Lung (tissue), 12 donors: ENCODE measurements around the gene CHRNA5. TPM values are rescaled to one million over a fixed set of nuclear protein-coding genes. Genes with fewer than 3 reads are reported as not detected.

ENCODE experiments used
- ATAC-seq: fragments of 200-7000 bp; cut with Tn5 transposase; one replicate; pipeline ENCODE4 v1.9.1; 2020; ENCODE audit warnings: moderate number of reproducible peaks; ENCODE audit not compliant: insufficient read depth, low FRiP score
- DNase-seq, 3 donors: peaks; one replicate each; pipeline ENCODE4 v3.0.0-alpha.2; 2013 to 2017
- H3K27ac ChIP-seq, 2 donors: one replicate each; pipeline ENCODE4 v1.5.1; 2013; ENCODE audit warnings: mild to moderate bottlenecking in 2 of 2, moderate library complexity in 2 of 2, control low read depth in 1 of 2, inconsistent platforms in 1 of 2, low read depth in 1 of 2, low read length in 1 of 2
- H3K27me3 ChIP-seq, 3 donors: one replicate each; pipeline ENCODE4 v1.5.1; 2013; ENCODE audit warnings: low read length in 2 of 3; ENCODE audit not compliant: control insufficient read depth in 3 of 3, insufficient read depth in 3 of 3
- H3K36me3 ChIP-seq, 4 donors: one replicate each; pipeline ENCODE4 v1.5.1; 2013; ENCODE audit warnings: low read length in 4 of 4, mild to moderate bottlenecking in 1 of 4, moderate library complexity in 1 of 4; ENCODE audit not compliant: control insufficient read depth in 4 of 4, insufficient read depth in 4 of 4
- H3K4me1 ChIP-seq, 5 donors: one replicate each; pipeline ENCODE4 v1.5.1; 2013; ENCODE audit warnings: low read length in 5 of 5, mild to moderate bottlenecking in 2 of 5, moderate library complexity in 1 of 5; ENCODE audit not compliant: control insufficient read depth in 5 of 5, insufficient read depth in 5 of 5
- H3K4me3 ChIP-seq: one replicate; pipeline ENCODE4 v1.5.1; 2013; ENCODE audit warnings: mild to moderate bottlenecking, control low read depth, moderate library complexity
- H3K9ac ChIP-seq, 2 donors: one replicate each; pipeline ENCODE4 v1.5.1; 2013; ENCODE audit warnings: low read length in 2 of 2, control low read depth in 1 of 2; ENCODE audit not compliant: insufficient read depth in 1 of 2
- H3K9me3 ChIP-seq, 4 donors: one replicate each; pipeline ENCODE4 v1.5.1; 2013; ENCODE audit warnings: low read length in 3 of 4, mild to moderate bottlenecking in 1 of 4, moderate library complexity in 1 of 4; ENCODE audit not compliant: control insufficient read depth in 4 of 4, insufficient read depth in 3 of 4
- WGBS, 2 donors: extraction: QIAGEN DNeasy Blood & Tissue Kit; methylation state at CpG; one replicate each; pipeline ENCODE4 v1.1.7; 2013; 5-methylcytosine and 5-hydroxymethylcytosine counted together
- polyA plus RNA-seq, 2 donors: library from polyadenylated mRNA; stranded (reverse); fragments of 200-250 nt; gene quantifications; one replicate each; pipeline ENCODE4 v1.2.1, GENCODE V29; 2013
- total RNA-seq, 2 donors: library from RNA; depleted of rRNA in 1 of 2; stranded (reverse); fragments of >200 nt in 1 of 2; gene quantifications; one replicate each; pipeline ENCODE4 v1.2.1, GENCODE V29; 2014 to 2021
- TF ChIP-seq, protein P1 (sequence below): IDR thresholded peaks from 2 replicates; pipeline ENCODE4 v1.5.1; 2012; ENCODE audit warnings: mild to moderate bottlenecking; ENCODE audit errors: control extremely low read depth, extremely low read depth
- donor health status: control.
- donor health status: control.
- donor health status: Bipolar disorder and iron deficiency.
- donor health status: healthy.
- donor health status: DM: yes; HTN: yes; CAD: no.

The CHRNA5 gene
- total and polyA plus RNA-seq, 4 donors: 0.23 to 1.3 (median 0.92) TPM

DNA sequence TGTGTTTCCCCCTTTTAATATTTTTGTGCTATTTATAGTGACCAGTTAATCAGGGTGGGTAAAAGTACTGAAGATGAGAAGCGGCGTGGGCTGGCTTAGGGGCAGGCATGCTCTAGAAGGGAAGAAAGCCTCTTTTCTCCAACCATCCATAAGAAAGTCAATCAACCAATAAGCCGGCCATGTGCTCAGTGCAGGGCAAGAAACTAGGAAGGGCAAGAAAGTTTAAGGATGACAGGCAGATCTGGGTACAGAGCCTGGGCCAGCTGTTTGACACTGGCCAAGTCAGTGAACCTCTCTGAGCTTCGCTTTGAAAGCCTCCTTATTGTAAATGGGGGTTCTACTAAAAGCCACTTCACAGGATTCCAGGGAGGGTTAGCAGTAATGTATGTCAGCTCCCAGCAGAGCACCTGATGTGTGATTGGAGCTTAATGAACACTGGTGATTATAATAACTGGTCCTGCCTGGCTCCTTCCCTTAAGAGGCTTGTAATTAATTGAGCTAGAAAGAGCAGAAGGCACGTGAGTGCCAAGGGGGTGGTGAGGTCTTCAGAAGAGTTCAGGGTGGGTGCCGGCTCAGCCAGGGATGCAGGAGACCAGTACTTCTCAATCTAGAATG is 61.2 kb downstream of the CHRNA5 start:
- 83 to 92% methylated on average over 6 of the region's 6 CpGs for WGBS, 2 donors
- no peak for ATAC-seq

GRCh38 chr15:78627348-78627747 is 62.0 kb downstream of the CHRNA5 start:
- Histone ChIP-seq H3K36me3 (no peaks in the 10 kb centered on the region), H3K27ac (no peak overlapping the region), H3K4me1 (no peaks in the 10 kb centered on the region), H3K9ac (no peak overlapping the region), H3K27me3 (peaks cover 0 to 19% (median 9%) of the 10 kb centered on the region in 3 donors), H3K4me3 (no peak overlapping the region), H3K9me3 (peaks cover 0 to 2% (median 0%) of the 10 kb centered on the region in 4 donors)
- TF ChIP-seq, protein P1, sequence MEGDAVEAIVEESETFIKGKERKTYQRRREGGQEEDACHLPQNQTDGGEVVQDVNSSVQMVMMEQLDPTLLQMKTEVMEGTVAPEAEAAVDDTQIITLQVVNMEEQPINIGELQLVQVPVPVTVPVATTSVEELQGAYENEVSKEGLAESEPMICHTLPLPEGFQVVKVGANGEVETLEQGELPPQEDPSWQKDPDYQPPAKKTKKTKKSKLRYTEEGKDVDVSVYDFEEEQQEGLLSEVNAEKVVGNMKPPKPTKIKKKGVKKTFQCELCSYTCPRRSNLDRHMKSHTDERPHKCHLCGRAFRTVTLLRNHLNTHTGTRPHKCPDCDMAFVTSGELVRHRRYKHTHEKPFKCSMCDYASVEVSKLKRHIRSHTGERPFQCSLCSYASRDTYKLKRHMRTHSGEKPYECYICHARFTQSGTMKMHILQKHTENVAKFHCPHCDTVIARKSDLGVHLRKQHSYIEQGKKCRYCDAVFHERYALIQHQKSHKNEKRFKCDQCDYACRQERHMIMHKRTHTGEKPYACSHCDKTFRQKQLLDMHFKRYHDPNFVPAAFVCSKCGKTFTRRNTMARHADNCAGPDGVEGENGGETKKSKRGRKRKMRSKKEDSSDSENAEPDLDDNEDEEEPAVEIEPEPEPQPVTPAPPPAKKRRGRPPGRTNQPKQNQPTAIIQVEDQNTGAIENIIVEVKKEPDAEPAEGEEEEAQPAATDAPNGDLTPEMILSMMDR: no peak
- 68 to 87% methylated on average over 8 of the region's 8 CpGs for WGBS, 2 donors
- ATAC-seq (no peak), DNase-seq (no peak)

More for the DNA sequence above, 61.2 kb downstream of the CHRNA5 start:
- H3K4me1 ChIP-seq: no peaks in the 10 kb centered on the region
- peaks cover 0 to 2% (median 0%) of the 10 kb centered on the region in 4 donors for H3K9me3 ChIP-seq
- TF ChIP-seq, protein P1: no peak
- H3K27ac ChIP-seq: no peak overlapping the region
- no peak for DNase-seq
- peaks cover 0 to 28% (median 18%) of the 10 kb centered on the region in 3 donors for H3K27me3 ChIP-seq
- no peak overlapping the region for H3K4me3 ChIP-seq
- no peak overlapping the region for H3K9ac ChIP-seq
- no peaks in the 10 kb centered on the region for H3K36me3 ChIP-seq

GRCh38 chr15:78628227-78628626 is 62.9 kb downstream of the CHRNA5 start:
- WGBS, 2 donors: 72 to 77% methylated on average over 6 of the region's 6 CpGs
- TF ChIP-seq, protein P1: no peak
- ATAC-seq (no peak), DNase-seq (no peak)
- Histone ChIP-seq H3K4me3 (no peak overlapping the region), H3K9me3 (peaks cover 0 to 5% (median under 1%) of the 10 kb centered on the region in 4 donors), H3K9ac (no peak overlapping the region), H3K36me3 (no peaks in the 10 kb centered on the region), H3K4me1 (no peaks in the 10 kb centered on the region), H3K27me3 (peaks cover 0 to 13% (median 4%) of the 10 kb centered on the region in 3 donors), H3K27ac (no peak overlapping the region)
